Activated CD8-positive, alpha-beta T cell treated with anti-CD3 and anti-CD28 coated beads, Interleukin-2, amount 10 ng/mL, durations not matched to agents 7 days and 5 days (primary cell): ENCODE measurements around the gene TUFM. TPM values are rescaled to one million over a fixed set of nuclear protein-coding genes. Genes with fewer than 3 reads are reported as not detected.

Experiments
- ATAC-seq: fragments of 150-1000 bp; cut with Tn5 transposase; one replicate; pipeline ENCODE4 v1.10.0; 2021; ENCODE audit warnings: moderate library complexity
- CTCF ChIA-PET: fragments of 350-600 bp; sonication (Branson Sonifier 250); formaldehyde crosslinking; loops from one replicate; lab custom pipeline; 2021; ENCODE audit warnings: antibody characterized with exemption; lab: Charles Lee
- POLR2A ChIA-PET: fragments of 350-600 bp; sonication (Branson Sonifier 250); formaldehyde crosslinking; loops from one replicate; lab custom pipeline; 2021; ENCODE audit warnings: antibody characterized with exemption; lab: Charles Lee
- DNase-seq: peaks from one replicate; pipeline ENCODE4 v3.0.0-alpha.2; 2020
- H3K27ac Mint-ChIP-seq: one replicate; pipeline ENCODE4 v1.8.0; 2021; ENCODE audit warnings: mild to moderate bottlenecking, mixed read lengths
- H3K27me3 Mint-ChIP-seq: one replicate; pipeline ENCODE4 v1.8.0; 2021; ENCODE audit warnings: low read depth, mixed read lengths
- H3K36me3 Mint-ChIP-seq: one replicate; pipeline ENCODE4 v1.8.0; 2021; ENCODE audit warnings: low read depth, mixed read lengths
- H3K4me1 Mint-ChIP-seq: one replicate; pipeline ENCODE4 v1.8.0; 2021; ENCODE audit warnings: low read depth, mixed read lengths
- H3K4me3 Mint-ChIP-seq: one replicate; pipeline ENCODE4 v1.8.0; 2021; ENCODE audit warnings: mild to moderate bottlenecking, mixed read lengths
- H3K9me3 Mint-ChIP-seq: one replicate; pipeline ENCODE4 v1.8.0; 2022; ENCODE audit warnings: mixed read lengths; ENCODE audit not compliant: insufficient read depth
- total RNA-seq, 2 experiments: library from RNA; stranded (reverse); gene quantifications; one replicate each; pipeline ENCODE4 v1.2.3, GENCODE V29; 2021

TUFM gene
- total RNA-seq, 2 experiments from 2014 or later = 150 to 153 TPM

DNA sequence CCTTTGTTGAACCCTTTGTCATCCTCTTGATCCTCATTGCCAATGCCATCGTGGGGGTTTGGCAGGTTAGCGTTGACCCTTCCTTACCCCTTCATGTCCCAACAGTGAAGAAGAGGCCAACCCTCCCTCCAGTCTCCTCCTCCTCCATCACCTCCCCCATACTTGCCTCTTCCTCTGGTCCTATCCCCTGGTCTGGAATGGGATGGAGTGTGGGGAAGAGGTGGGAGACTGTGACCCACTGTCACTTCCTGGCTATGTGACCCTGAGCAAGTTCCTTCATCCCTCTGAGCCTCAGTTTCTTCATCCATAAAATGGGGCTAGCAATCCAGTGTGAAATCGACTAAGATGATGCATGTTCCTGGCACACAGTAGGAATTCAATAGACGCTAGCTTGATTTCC, 34.8 kb upstream of the TUFM start:
- DNase-seq (no peak), ATAC-seq (no peak)
- peaks cover 6% of the 10 kb centered on the region for H3K27me3 Mint-ChIP-seq
- peaks cover 2% of the 10 kb centered on the region for H3K36me3 Mint-ChIP-seq
- CTCF ChIA-PET = interaction anchor here (1.0 to 3.9 kb wide), 3 partner anchors 34 to 64 kb away, joined by 3 to 28 read pairs (median 6); partner anchors contain the start of gene TUFM
- H3K4me1 Mint-ChIP-seq = peaks cover 38% of the 10 kb centered on the region
- H3K9me3 Mint-ChIP-seq = no peaks in the 10 kb centered on the region
- POLR2A ChIA-PET = interaction anchor here (0.6 to 3.4 kb wide), 3 partner anchors 17 to 69 kb away, joined by 3 to 26 read pairs (median 8); partner anchors contain the start of genes SH2B1 and TUFM
- peak overlapping the region; percentile 93 for H3K4me3 Mint-ChIP-seq
- H3K27ac Mint-ChIP-seq = peak overlapping the region; percentile 59

DNA sequence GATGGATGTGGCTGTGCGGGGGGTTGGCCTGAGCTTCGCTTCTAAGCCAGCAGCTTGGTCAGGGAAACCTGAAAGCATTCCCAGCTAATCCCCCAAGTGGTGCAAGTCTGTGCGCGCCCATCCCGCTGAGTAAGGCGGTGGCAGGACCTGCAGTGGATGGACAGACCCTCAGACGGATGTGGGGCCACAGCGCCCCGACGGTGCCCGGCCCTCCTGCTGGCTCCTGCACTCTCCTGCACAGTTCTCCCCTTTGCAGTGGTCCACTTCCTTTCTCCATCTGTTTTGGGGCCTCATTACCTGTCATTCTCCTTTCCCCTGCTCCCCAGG, 34.4 kb upstream of the TUFM start:
- H3K27ac Mint-ChIP-seq = peak overlapping the region; percentile 59
- peaks cover 6% of the 10 kb centered on the region for H3K27me3 Mint-ChIP-seq
- CTCF ChIA-PET = interaction anchor here (1.0 to 3.9 kb wide), 3 partner anchors 34 to 64 kb away, joined by 3 to 28 read pairs (median 6); partner anchors contain the start of gene TUFM
- ATAC-seq (no peak), DNase-seq (no peak)
- POLR2A ChIA-PET = interaction anchor here (0.6 to 3.4 kb wide), 6 partner anchors 11 to 93 kb away, joined by 3 to 26 read pairs (median 6); partner anchors contain the start of genes SH2B1, SPNS1 and TUFM
- no peaks in the 10 kb centered on the region for H3K9me3 Mint-ChIP-seq
- H3K4me1 Mint-ChIP-seq = peaks cover 38% of the 10 kb centered on the region
- H3K4me3 Mint-ChIP-seq = peak overlapping the region; percentile 93
- H3K36me3 Mint-ChIP-seq = peaks cover 2% of the 10 kb centered on the region

DNA sequence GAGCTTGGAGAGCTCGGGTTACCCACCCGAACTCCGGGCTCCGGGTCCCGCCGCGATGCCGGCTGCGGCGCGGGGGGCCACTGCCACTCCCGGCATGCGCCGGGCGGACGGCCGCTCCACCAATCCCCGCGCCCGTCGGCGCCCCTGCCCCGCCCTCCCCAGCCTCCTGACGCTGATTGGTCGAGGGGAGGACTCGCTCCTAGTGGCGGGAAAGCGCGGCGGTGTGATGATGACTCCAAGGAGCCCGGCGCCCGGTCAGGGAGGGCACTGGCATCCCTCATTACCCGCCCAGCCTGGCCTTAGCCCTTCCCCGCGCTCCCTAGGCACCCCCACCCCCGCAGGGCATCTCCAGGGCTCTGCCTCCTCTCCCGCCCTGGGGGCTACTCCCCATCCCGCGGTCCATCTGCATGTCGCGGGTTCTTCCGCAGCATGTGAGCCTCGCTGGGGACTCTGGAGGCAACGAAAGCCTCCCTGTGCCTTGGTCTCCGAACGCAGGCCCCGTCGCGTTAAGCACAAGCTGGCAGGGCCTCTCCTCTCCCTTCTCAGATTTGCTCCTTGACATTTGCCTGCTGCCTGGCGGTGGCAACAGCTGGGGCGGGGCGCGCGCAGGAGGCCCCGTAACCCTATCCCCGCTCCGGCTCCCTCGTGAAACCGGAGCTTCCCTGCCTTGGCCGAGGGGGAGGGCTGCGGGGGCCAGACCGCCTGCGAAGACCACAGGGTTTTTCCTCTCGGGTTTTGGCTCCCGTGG, 33.9 kb upstream of the TUFM start:
- Mint-ChIP-seq H3K4me1 (peaks cover 38% of the 10 kb centered on the region), H3K9me3 (no peaks in the 10 kb centered on the region), H3K27ac (peak overlapping the region; percentile 83), H3K27me3 (peaks cover 6% of the 10 kb centered on the region), H3K36me3 (peaks cover 2% of the 10 kb centered on the region), H3K4me3 (peak overlapping the region; percentile 93)
- DNase-seq (peak; percentile 94), ATAC-seq (peak; percentile 97)
- POLR2A ChIA-PET = interaction anchor here (0.6 to 3.4 kb wide), 8 partner anchors 11 to 94 kb away, joined by 3 to 26 read pairs (median 6); partner anchors contain the start of genes SH2B1, SPNS1 and TUFM
- CTCF ChIA-PET = interaction anchor here (0.7 to 3.9 kb wide), 5 partner anchors 16 to 65 kb away, joined by 3 to 28 read pairs (median 4); partner anchors contain the start of gene TUFM

DNA sequence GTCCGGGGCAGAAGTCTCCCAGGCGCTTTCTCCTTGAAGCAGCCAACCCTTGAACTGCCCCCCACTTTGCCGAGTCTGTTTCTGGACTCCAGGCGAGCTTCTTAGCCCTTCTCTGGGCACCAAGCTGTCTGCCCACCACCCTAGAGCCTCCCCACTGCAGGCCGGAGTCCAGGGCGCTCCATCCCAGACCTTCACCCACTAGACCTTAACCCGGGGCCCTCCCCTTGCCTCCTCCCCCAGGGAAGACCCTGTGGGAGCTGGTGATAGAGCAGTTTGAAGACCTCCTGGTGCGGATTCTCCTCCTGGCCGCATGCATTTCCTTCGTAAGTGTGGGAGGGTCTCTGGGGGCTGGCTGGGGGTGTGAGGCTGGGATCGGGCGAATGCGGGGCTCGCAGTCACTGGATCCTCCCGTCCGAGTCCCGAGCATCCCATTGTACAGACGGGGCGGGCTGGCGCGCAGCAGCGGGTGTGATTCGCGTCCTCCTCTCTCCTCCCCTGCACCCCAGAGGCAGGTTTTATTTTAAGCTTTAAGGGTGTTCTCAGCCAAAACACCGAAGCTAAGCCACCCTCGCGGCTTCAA, 33.2 kb upstream of the TUFM start:
- Mint-ChIP-seq H3K27ac (peak overlapping the region; percentile 83), H3K27me3 (peaks cover 6% of the 10 kb centered on the region), H3K4me3 (peak overlapping the region; percentile 93), H3K9me3 (no peaks in the 10 kb centered on the region), H3K36me3 (peaks cover 2% of the 10 kb centered on the region), H3K4me1 (peaks cover 38% of the 10 kb centered on the region)
- ATAC-seq (peak; percentile 56), DNase-seq (no peak)
- ChIA-PET CTCF (interaction anchor here (0.7 to 3.9 kb wide), 4 partner anchors 15 to 66 kb away, joined by 3 to 28 read pairs (median 4); no protein-coding TSS in a partner anchor), POLR2A (interaction anchor here (0.6 to 3.4 kb wide), 7 partner anchors 10 to 95 kb away, joined by 3 to 26 read pairs (median 6); partner anchors contain the start of genes SH2B1, SPNS1 and TUFM)

DNA sequence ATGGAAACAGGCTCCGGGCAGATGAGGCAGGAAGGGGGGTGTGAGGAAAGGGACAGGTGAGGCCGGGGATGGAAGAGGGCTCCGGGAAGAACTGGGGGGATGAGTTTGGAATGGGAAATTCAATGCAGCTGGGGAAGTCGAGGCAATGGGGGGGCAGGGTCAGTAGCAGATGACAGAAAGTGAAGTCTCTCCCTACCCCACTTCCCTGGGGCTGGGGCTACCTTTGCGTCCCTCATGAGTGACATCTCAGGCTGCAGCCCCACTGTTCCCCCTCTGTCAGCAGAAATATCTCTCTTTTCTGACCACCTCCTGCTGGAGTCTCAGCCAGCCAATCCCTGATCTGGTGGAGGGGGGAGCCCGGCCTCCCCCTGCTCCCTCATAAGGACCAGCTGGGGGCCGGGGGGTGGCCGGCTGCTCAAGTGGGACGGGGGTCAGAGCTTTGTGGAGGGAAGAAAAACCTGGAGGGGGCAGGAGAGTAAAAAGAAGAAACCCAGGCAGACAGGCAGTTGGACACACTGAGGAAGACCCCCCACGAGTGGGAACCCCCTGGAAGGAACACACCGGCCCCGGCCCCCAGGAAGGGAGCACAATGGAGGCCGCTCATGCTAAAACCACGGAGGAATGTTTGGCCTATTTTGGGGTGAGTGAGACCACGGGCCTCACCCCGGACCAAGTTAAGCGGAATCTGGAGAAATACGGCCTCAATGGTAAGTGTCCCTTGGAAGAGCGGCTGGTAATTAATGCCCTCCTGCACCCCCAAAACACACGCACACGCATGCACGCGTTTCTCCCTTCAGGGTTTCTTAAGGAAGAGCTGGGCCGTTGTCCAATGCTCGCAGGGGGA, 32.2 kb upstream of the TUFM start, which contains the start of gene ATP2A1:
Gene ATP2A1, plus strand, starts transcription at position 406 of the 844 bp plus-strand sequence. Its CDS starts 184 bp downstream, at position 590.
- ATAC-seq (no peak), DNase-seq (no peak)
- peaks cover 10% of the 10 kb centered on the region for H3K36me3 Mint-ChIP-seq
- no peaks in the 10 kb centered on the region for H3K9me3 Mint-ChIP-seq
- ChIA-PET CTCF (interaction anchor here (1.1 to 3.9 kb wide), 2 partner anchors 46 to 67 kb away, joined by 3 to 28 read pairs; no protein-coding TSS in a partner anchor), POLR2A (interaction anchor here (0.7 to 3.4 kb wide), 3 partner anchors 8 to 22 kb away, joined by 3 to 26 read pairs (median 4); partner anchors contain the start of gene SH2B1)
- peaks cover 6% of the 10 kb centered on the region for H3K27me3 Mint-ChIP-seq
- H3K27ac Mint-ChIP-seq = peak within 1 kb of the TSS; percentile 83
- peak within 1 kb of the TSS; percentile 93 for H3K4me3 Mint-ChIP-seq
- peaks cover 38% of the 10 kb centered on the region for H3K4me1 Mint-ChIP-seq

DNA sequence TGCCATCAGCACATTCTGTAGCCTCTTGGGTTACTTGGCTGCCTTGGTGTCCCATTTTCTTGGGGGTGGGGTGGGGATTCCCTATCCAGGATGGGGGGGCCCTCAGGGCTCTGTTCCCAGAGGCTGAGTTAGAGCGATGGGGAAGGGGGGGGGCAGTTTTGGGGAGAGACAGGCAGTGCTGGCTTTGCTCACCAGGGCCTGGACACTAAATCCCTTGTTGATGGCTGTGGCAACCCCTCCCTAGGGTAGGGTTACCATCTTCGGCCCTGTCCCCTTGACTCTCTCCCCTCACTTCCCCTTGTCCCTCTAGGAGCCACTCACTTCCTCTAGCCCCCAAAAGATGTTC, 31.5 kb upstream of the TUFM start:
- ATAC-seq = no peak
- DNase-seq = no peak
- Mint-ChIP-seq H3K4me1 (peaks cover 38% of the 10 kb centered on the region), H3K36me3 (peaks cover 12% of the 10 kb centered on the region), H3K4me3 (peak overlapping the region; percentile 34), H3K27me3 (peaks cover 6% of the 10 kb centered on the region), H3K9me3 (no peaks in the 10 kb centered on the region), H3K27ac (no peak overlapping the region)
- ChIA-PET POLR2A (no interaction called here), CTCF (interaction anchor here (3.9 kb wide), 1 partner anchor 67 kb away, joined by 28 read pairs; no protein-coding TSS in a partner anchor)

GRCh38 chr16:28876973-28877654, 31.0 kb upstream of the TUFM start:
- Mint-ChIP-seq H3K36me3 (peaks cover 12% of the 10 kb centered on the region), H3K9me3 (no peaks in the 10 kb centered on the region), H3K4me1 (peaks cover 38% of the 10 kb centered on the region), H3K4me3 (no peak overlapping the region), H3K27ac (no peak overlapping the region), H3K27me3 (peaks cover 6% of the 10 kb centered on the region)
- DNase-seq (peak; percentile 36), ATAC-seq (no peak)
- CTCF ChIA-PET = no interaction called here
- POLR2A ChIA-PET = no interaction called here

DNA sequence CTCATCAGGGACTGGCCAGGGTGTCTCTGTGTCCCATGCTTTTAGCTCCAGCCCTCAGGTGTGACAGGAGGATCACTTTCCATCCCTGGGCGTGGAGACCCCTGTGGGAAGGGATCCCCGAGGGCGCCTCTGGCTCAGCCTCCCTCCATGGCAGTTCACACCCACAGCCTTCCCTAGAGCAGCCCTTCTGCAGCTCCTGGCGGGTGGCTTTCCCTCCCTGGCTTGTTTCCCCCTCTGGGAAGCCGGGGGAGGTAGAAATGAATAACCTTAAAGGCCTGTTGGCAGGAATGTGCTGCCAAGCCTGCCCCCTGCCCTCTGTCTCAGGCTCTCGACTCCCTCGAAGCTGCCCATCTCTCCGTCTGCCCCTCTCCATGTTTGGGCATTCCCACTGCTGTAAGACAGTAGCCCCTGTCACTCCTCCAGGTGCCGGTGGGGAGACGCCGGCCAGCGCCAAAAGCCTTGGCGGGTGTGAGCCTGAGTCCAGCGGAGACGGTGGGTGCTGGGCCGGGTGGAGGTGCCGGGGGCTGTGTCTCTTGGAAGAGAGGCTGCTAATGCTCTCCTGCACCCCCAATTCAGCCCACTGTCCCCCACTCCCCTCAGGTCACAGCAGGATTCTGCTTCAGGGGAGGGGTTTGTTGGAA, 30.0 kb upstream of the TUFM start:
- DNase-seq (no peak), ATAC-seq (no peak)
- ChIA-PET CTCF (interaction anchor here (1.0 to 3.7 kb wide), 2 partner anchors 10 to 69 kb away, joined by 3 to 45 read pairs; no protein-coding TSS in a partner anchor), POLR2A (interaction anchor here (0.9 kb wide), 1 partner anchor 69 kb away, joined by 3 read pairs; no protein-coding TSS in a partner anchor)
- H3K9me3 Mint-ChIP-seq = no peaks in the 10 kb centered on the region
- peaks cover 12% of the 10 kb centered on the region for H3K36me3 Mint-ChIP-seq
- peaks cover 36% of the 10 kb centered on the region for H3K4me1 Mint-ChIP-seq
- no peak overlapping the region for H3K4me3 Mint-ChIP-seq
- peaks cover 4% of the 10 kb centered on the region for H3K27me3 Mint-ChIP-seq
- no peak overlapping the region for H3K27ac Mint-ChIP-seq

- ATAC-seq = no peak
- H3K4me1 Mint-ChIP-seq = peaks cover 28% of the 10 kb centered on the region
Observed at GRCh38 chr16:28875134-28876018, 29.2 kb upstream of the TUFM start.

More at GRCh38 chr16:28875134-28876018, 29.2 kb upstream of the TUFM start:
- no peak for DNase-seq
- no peak overlapping the region for H3K27ac Mint-ChIP-seq
- peaks cover 13% of the 10 kb centered on the region for H3K36me3 Mint-ChIP-seq
- ChIA-PET CTCF (interaction anchor here (1.0 to 3.7 kb wide), 2 partner anchors 11 to 70 kb away, joined by 3 to 45 read pairs; no protein-coding TSS in a partner anchor), POLR2A (interaction anchor here (0.9 kb wide), 1 partner anchor 70 kb away, joined by 3 read pairs; no protein-coding TSS in a partner anchor)
- no peaks in the 10 kb centered on the region for H3K9me3 Mint-ChIP-seq
- no peaks in the 10 kb centered on the region for H3K27me3 Mint-ChIP-seq
- H3K4me3 Mint-ChIP-seq = no peak overlapping the region
